ACC112 (cell line): ENCODE measurements around the gene HOXD13.

Experiments
- H2AFZ ChIP-seq: fragments of 200-600 bp; sonication (generic); one replicate; pipeline ENCODE4 v1.6.0; 2017; ENCODE audit warnings: antibody characterized with exemption, low read length; ENCODE audit not compliant: unreplicated experiment
- H3K27ac ChIP-seq: fragments of 200-600 bp; sonication (generic); 2 replicates; pipeline ENCODE4 v1.5.1; 2014; ENCODE audit warnings: low read depth, mild to moderate bottlenecking, antibody characterized with exemption, low read length, moderate library complexity
- H3K27me3 ChIP-seq: fragments of 200-600 bp; sonication (generic); 2 replicates; pipeline ENCODE4 v1.6.1; 2014; ENCODE audit warnings: mild to moderate bottlenecking, antibody characterized with exemption, low read length, moderate library complexity, mixed read lengths; ENCODE audit not compliant: insufficient read depth
- H3K36me3 ChIP-seq: fragments of 200-600 bp; sonication (generic); 2 replicates; pipeline ENCODE4 v1.6.1; 2016; ENCODE audit warnings: mild to moderate bottlenecking, antibody characterized with exemption, low read length, moderate library complexity, mixed read lengths; ENCODE audit not compliant: insufficient read depth
- H3K4me1 ChIP-seq: fragments of 200-600 bp; sonication (generic); one replicate; pipeline ENCODE4 v1.6.1; 2016; ENCODE audit warnings: low read length, mixed read lengths; ENCODE audit not compliant: insufficient read depth, unreplicated experiment, control insufficient read depth
- H3K4me3 ChIP-seq: fragments of 200-600 bp; sonication (generic); 2 replicates; pipeline ENCODE4 v1.5.1; 2014; ENCODE audit warnings: mild to moderate bottlenecking, low read depth, low read length
- H3K79me2 ChIP-seq: fragments of 200-600 bp; sonication (generic); one replicate; pipeline ENCODE4 v1.6.0; 2016; ENCODE audit warnings: low read length; ENCODE audit not compliant: control insufficient read depth, unreplicated experiment, insufficient read depth

The HOXD13 gene

DNA sequence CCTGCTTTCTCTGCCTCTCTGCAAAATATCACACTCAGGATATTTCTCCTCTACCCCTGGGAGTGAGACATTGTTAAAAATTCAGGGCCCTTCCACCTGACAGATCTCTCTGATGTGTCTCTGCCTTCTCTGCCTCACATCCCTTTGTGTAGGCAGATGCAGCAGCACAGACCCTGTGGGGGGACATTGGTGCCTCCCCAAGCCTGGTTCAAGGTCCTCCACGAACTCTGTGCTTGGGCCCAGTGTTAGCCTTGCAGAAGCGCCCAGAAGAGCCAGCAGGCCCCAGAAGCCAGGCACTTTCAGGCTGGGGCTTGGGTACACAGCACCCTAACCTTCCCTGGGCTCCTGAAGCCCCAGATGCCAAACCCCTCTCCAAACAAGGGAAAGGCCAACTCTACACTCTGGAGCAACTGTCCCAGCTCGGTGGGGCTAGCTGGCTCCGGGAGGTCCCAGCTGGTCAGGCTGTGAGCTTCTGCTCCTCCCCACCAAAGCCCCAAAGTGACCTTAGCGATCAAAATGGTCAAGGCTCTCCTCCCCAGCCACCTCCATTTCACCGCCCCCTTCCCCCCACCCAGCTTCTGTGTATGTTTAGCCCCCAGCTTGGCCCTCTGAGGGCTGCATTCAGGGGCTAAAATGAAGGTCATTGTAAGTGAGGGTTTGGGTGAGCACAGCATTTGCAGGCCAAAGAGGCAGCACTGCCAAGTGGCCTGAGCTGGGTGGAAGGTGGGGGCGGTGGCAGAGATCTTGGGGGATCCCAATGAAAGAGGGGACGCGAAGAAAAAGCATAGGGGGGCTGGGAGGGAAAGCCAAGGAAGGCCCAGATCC, 32.6 kb downstream of the HOXD13 start:
- peaks cover 21% of the 10 kb centered on the region for H3K27me3 ChIP-seq
- H3K36me3 ChIP-seq, result no peaks in the 10 kb centered on the region
- H3K4me1 ChIP-seq, result peaks cover 8% of the 10 kb centered on the region
- no peak overlapping the region for H2AFZ ChIP-seq
- no peak overlapping the region for H3K27ac ChIP-seq
- no peak overlapping the region for H3K4me3 ChIP-seq
- no peaks in the 10 kb centered on the region for H3K79me2 ChIP-seq

DNA sequence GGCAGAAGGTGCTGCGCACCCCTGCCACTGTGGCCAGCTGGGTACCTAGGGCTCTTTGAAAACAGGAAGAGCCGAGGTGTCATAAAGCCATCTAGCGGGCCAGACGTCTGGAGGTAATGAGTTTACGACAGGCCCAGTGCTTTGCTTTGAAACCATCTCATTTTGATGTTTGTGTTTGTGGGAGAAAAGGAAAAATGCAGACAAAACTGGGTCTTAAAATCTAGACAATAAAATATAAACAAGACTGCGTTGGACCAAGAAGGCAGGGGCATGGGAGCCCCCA, 33.2 kb downstream of the HOXD13 start:
- H2AFZ ChIP-seq, result no peak overlapping the region
- no peak overlapping the region for H3K27ac ChIP-seq
- H3K4me3 ChIP-seq, result no peak overlapping the region
- H3K36me3 ChIP-seq, result no peaks in the 10 kb centered on the region
- no peaks in the 10 kb centered on the region for H3K79me2 ChIP-seq
- H3K27me3 ChIP-seq, result peaks cover 16% of the 10 kb centered on the region
- peaks cover 8% of the 10 kb centered on the region for H3K4me1 ChIP-seq

DNA sequence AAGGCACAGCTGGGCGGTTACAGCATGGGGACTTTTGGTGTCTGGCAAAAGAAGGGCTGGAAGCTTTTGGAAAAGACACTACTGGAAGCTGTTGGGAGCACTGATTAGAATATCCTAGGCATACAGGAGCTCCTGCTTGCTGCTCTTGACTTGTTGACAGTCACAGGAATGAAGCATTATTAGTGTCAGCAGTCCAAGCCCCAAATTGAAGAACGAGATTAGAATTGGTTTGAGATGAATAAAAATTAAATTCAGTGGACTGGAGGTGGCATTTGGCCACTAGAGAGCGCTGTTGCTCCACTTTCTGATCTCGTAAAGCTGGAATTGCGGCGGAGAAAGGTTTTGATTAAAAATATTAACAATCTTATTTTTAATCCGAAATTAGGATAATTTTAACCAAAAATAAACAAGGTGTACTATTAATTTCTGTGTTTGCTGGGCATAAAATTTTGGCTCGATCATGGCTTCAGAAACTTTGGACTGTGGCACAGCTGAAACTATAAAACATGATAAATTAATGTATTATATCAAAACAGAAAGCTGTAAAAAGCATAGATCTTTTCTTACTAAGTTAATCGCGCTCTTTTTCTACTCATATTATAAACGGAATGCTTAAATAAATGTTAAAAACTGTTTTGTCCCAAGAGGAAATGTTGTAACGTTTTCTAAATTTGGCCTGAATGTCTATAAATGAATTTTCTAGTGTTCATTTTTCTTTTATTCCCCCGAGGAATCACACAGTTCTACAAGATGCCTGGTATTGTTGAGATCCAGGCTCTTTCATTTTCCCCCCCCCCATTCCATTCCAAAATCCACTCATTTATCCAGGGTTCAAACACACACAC, 34.6 kb downstream of the HOXD13 start:
- H3K4me3 ChIP-seq, result peak overlapping the region; percentile 79
- peaks cover 2% of the 10 kb centered on the region; the same call in 1 of the 2 replicates for H3K36me3 ChIP-seq
- H2AFZ ChIP-seq, result peak overlapping the region; percentile 91

GRCh38 chr2:176127774-176128072, 35.2 kb downstream of the HOXD13 start:
- Histone ChIP-seq H3K4me1 (peaks cover 13% of the 10 kb centered on the region), H2AFZ (no peak overlapping the region), H3K27ac (0 out of 2 replicates have a peak overlapping the region, but pooled peaks have one; percentile 74), H3K36me3 (peaks cover 4% of the 10 kb centered on the region; the same call in 1 of the 2 replicates), H3K4me3 (peak overlapping the region; percentile 79), H3K79me2 (peaks cover 14% of the 10 kb centered on the region), H3K27me3 (no peaks in the 10 kb centered on the region)

More for the DNA sequence above, 34.6 kb downstream of the HOXD13 start:
- Histone ChIP-seq H3K4me1 (peaks cover 13% of the 10 kb centered on the region), H3K27ac (no peak overlapping the region), H3K79me2 (peaks cover 10% of the 10 kb centered on the region), H3K27me3 (peaks cover 1% of the 10 kb centered on the region)

GRCh38 chr2:176128172-176128981, 35.9 kb downstream of the HOXD13 start:
- Histone ChIP-seq H3K4me3 (peak overlapping the region; percentile 79), H3K27ac (peak overlapping the region; percentile 74), H3K4me1 (peaks cover 13% of the 10 kb centered on the region), H3K79me2 (peaks cover 15% of the 10 kb centered on the region), H3K36me3 (peaks cover 4% of the 10 kb centered on the region; the same call in 1 of the 2 replicates), H3K27me3 (no peaks in the 10 kb centered on the region), H2AFZ (peak overlapping the region; percentile 89)

- Histone ChIP-seq H3K4me1 (peaks cover 15% of the 10 kb centered on the region), H3K36me3 (peaks cover 4% of the 10 kb centered on the region; the same call in 1 of the 2 replicates), H3K27me3 (no peaks in the 10 kb centered on the region), H3K4me3 (peak within 1 kb of the TSS; percentile 79), H3K79me2 (peaks cover 18% of the 10 kb centered on the region), H3K27ac (peak within 1 kb of the TSS; percentile 74), H2AFZ (peak within 1 kb of the TSS; percentile 89)
Observed at GRCh38 chr2:176128982-176129796, 36.7 kb downstream of the HOXD13 start, which contains the start of gene HOXD8. TSS of gene HOXD8 (plus strand) at chr2:176129705. CDS start at chr2:176130367, 662 bp downstream.

DNA sequence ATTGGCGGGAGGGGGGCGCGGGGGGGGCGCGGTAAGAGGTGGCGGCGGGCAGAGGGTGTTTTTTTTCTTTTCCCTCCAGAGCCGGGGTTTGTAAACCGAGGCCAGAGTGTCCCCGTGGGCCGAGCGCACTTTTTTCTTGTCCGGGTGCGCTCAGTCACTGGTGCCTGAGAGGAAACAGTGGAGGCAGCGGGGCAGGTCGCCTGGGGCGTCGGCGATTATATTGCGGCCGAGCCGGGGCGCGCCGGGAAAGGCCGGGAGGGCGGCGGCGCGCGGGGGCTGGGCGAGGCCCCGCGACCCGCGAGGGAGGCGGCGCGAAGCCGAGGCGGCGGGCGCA, 37.3 kb downstream of the HOXD13 start:
- Histone ChIP-seq H2AFZ (peak overlapping the region; percentile 80), H3K4me1 (peaks cover 20% of the 10 kb centered on the region), H3K4me3 (peak overlapping the region; percentile 79), H3K36me3 (peaks cover 4% of the 10 kb centered on the region; the same call in 1 of the 2 replicates), H3K79me2 (peaks cover 23% of the 10 kb centered on the region), H3K27ac (peak overlapping the region; percentile 74), H3K27me3 (no peaks in the 10 kb centered on the region)

DNA sequence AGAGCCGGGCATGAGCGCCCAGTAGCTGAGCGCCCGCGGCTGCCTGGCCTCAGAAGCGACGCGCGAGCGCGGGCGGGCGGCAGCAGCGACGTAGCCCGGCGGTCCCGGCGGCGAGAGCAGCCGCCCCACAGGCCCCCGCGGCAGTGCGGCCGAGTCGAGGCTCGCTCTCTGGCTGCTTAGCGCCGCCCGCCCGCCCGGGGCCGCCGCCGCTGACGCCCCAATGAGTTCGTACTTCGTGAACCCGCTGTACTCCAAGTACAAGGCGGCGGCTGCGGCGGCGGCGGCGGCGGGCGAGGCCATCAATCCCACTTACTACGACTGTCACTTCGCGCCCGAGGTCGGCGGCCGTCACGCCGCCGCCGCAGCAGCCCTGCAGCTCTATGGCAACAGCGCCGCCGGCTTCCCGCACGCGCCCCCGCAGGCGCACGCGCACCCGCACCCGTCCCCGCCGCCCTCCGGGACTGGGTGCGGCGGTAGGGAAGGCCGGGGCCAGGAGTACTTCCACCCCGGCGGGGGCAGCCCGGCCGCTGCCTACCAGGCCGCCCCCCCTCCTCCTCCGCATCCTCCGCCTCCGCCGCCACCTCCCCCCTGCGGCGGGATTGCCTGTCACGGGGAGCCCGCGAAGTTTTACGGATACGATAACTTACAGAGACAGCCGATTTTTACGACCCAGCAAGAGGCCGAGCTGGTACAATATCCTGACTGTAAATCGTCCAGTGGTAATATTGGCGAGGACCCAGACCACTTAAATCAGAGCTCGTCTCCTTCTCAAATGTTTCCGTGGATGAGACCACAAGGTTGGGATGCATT, 37.8 kb downstream of the HOXD13 start:
- no peaks in the 10 kb centered on the region for H3K27me3 ChIP-seq

More for the DNA sequence above, 37.8 kb downstream of the HOXD13 start:
- H3K36me3 ChIP-seq, result peaks cover 4% of the 10 kb centered on the region; the same call in 1 of the 2 replicates
- peaks cover 27% of the 10 kb centered on the region for H3K79me2 ChIP-seq
- H2AFZ ChIP-seq, result peak overlapping the region; percentile 80
- H3K4me3 ChIP-seq, result peak overlapping the region; percentile 79
- H3K27ac ChIP-seq, result peak overlapping the region; percentile 74
- H3K4me1 ChIP-seq, result peaks cover 26% of the 10 kb centered on the region
